HG02642 (cell line): ENCODE measurements around the gene TUFT1.
A peak's percentile ranks its signal among the peaks of the same experiment; 100 is the strongest.
"Not testable (repeated sequence)": the region's sequence is repeated elsewhere in the genome, so short reads cannot be mapped to it uniquely, and the experiment has no call there.

Experiments
- ATAC-seq: cut with Tn5 transposase; IDR thresholded peaks from one replicate; pipeline ENCODE4 v1.9.1; 2021; ENCODE audit warnings: mild to moderate bottlenecking; ENCODE audit not compliant: unreplicated experiment, poor library complexity

TUFT1 gene

DNA sequence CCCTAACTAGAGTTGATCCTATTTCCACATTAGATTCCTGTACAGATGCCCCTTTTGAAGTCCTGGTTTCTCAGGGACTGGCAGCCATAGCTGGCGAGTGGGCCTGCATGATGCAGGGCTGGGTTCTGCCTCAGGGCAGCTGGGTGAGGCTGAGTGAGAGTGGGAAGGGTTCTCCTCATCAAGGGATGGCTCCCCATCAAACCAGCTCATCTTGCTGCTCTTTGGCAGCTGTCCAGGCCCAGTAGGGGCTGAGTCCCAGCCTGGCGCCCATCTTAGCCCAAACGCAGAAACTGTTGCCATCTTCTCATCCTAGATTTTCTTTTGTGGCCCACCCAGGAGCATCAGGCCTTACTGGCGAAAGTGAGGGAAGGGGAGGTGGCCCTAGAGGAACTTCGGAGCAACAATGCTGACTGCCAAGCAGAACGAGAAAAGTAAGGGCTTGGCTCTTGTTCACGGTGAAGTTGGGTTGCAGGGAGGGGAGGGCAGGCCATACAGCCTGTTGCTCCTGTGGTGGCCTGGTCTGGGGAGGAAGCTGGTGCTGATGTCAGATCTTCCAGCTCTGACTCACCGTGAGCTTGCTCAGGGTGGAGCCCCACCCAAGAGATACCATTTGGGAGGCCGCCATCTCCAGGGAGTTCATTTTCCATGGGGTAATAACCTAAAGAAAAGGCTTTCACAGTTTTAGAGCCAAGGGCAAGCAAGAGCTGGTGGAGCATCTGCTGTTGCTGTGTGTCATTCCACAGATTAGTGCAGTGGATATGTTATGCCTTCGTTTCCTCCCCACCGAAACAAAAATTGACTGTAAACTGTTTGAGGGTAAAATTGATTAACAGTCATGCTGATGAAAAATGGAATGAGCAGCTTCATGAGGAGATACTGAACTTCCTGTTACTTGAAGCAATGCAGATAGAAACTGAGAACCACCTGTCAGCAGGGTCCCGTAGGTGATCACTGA, 34.7 kb downstream of the TUFT1 start:
- no peak for ATAC-seq

DNA sequence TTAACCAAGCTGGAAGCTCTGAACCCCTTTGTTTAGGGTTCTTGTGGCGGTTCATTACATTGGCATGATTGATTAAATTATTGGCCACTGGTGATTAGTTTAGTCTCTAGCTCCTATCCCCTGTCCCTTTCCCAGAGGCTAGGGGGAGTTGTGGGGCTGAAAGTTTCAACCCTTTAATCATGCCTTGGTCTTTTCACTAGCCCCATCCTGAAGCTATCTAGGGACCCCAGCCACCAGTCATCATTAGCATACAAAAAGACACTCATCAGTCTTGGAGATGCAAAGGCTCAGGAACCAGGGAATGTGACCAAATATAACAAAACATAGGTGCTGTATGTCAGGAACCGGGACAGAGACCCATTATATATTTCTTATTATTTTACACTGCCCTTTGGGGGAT, 37.1 kb downstream of the TUFT1 start:
- no peak for ATAC-seq

DNA sequence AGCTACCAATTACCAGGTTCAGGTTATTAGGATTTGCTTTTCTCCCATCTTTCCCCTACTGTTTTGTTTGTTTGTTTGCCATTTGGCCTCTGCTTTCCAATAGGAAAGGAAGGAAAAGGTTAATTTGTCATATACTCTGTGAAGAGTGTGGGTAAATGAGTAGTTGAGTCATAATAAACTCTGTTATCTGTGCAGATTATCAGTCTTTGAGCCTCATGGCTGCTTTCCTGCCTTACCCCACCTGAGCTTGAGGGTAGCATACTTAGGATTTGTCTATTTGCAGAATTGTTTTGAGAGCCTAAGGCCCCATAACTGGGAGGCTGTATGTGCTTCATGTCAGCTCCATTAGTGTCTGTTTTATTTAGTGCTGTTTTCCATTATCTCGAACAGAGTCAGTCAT, 38.8 kb downstream of the TUFT1 start:
- no peak for ATAC-seq

DNA sequence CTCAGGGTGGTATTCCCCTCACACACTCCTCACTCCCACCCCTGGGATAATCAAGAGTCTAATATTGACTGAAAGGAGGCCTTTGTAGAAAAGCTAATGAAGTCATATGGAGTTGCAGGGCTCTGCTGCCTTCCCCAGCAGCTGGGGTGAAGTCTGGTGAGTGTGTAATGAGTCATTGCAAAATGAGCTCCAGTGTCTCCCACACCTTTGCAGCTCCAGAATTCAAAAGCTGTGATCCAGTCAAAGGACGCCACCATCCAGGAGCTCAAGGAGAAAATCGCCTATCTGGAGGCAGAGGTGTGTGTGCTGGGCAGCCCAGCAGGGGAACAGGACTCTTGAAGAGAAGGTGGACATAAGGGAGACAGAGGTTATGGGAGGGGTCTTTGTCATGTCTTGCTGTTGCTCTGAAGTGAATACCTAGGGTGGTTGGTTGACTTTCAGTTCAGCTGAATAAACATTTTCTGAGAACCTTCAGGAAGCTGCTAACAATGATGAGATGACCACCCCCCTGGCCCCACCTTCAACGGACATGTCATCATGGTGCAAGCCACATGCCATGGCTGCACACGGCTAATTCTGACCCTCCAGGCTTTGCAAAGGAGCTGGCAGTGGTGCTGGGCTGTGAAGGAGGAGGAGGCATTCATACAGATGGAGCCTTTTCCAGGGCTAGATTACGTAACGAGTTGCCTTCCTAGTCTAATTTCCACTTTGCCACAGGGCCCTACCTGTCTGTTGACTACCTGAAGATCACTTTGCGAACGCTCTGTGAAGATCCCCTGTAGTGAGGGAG, 39.5 kb downstream of the TUFT1 start:
- ATAC-seq, result no peak

DNA sequence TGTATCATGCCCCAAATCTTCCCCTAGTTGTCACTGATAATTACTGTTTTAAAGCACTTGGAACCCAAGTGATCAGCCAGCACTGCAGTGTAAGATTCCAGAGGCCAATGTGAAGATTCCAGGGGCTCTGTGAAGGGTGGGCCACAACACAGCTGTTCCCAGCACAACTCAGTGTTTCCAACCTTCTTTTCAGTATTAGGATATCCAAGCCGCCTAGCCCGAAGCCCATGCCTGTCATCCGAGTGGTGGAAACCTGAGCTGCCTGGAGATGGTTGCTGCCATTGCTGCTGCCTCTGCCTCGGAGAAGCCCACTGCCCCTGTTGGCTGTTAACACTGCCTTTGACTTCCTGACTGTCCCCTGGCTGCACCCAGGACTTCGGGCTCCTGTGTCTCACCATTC, 41.3 kb downstream of the TUFT1 start:
- ATAC-seq, result no peak

DNA sequence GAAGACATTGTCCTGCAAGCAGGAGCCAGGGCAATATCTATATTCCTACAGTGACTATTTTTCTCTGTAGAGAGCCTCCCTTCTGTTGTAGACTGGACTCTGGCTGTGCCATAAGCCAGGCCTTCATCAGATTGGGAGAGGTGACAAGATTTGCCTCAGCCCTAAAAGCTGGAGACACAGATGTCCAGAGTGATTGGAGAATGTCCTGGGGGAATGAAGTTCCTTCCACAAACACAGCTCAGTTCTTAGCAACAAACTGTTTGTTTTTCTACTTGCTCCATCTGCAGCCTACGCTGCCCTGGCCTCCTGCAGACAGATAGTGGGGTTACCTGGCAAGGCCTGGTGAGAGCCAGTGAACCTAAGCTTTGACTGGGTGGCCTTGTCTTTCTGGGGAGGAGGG, 41.8 kb downstream of the TUFT1 start:
- ATAC-seq, result no peak

DNA sequence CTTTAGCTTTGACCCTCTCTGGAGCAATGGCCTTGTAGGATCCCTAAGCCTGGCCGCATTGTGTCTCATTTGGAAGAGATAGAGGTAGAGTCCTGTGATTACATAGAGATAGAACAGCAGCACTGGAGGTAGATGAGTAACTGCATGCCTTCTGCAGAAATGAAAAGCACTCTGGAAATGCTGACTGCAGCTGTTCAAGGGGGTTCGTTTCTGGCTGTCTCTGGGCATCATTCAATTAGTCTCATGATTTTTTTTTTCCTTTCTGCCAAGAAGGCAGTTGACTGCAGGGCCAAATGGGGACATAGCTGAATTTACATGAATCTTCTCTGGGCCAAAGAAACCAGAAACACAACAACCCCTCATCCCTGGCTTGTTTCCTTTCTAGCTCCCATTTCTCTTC, 43.7 kb downstream of the TUFT1 start:
- ATAC-seq, result no peak

DNA sequence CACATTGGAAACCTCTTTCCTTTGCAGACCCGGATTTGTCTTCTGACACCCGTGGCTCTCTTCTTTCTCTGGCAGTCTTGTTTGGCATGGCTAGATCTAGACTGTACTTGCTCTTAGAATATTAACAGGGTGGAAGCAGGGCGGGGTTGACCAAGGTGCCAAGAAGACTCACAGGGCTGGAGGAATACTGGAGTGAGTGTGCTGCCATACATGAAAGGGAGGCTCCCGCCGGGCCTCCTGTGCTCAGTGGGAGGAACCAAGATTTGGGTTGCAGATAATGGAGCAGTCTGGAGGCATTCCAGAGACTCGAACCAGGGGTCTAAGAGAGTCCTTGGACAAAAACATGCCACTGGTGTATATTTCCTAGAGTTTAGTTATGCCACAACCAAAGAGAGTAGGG, 44.2 kb downstream of the TUFT1 start:
- ATAC-seq, result no peak

DNA sequence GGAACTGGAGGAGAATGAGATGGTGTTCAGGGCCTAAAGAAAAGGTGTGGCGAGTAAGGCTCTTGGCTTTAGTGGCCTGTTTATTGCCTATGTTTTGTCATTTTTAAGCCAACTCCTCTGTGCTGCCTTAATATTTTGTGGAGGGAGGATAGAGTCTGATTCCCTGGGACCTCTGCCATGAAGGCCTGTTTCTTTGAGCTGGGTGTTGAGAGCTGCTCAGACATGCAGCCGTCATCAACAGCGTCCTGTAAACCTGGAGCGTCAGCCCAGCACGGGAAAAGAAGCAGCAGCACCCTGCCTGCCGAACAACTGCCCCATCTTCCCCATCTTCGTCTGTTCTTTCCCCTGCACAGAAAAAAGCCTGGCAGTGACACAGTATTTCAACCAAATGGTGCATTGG, 44.7 kb downstream of the TUFT1 start:
- ATAC-seq, result no peak

DNA sequence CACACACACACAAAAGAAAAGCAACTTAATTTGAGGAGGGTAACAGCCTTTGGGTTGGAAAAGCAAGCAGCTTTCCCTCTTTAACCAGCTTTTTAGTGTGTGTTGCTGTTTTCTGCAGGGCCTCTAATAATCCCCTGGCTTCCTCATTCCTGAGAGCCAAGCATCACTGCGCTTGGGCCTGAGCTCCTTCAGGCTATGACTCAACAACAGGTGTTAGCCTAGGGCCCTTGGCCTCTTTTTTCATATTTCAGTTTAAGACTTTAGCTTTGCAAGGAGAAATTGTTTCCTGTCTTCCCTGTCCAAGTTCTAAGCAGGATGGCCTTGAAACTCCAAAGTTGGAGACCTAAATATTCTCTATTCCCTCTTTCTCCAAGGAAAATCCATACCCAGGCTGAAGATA, 45.5 kb downstream of the TUFT1 start:
- ATAC-seq, result no peak

DNA sequence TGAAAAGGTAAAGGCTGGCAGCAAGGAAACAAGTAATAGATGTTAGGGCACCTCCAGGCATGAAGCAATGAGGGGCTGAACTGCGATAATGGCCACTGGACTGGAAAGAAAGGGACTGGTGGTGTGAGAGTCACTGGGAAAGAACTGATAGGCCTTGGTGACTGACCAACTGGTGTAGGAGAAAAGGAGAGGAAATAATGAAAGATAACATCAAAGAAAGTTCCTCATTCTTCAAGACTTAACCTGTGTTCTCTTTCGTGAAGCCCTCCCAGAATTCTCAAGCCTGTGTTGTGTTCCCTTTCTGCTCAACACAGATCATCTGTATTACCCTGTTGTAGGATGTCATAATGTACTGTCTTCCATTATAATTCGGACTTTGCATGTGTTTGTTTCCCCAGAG, 50.9 kb downstream of the TUFT1 start:
- ATAC-seq, result no peak

DNA sequence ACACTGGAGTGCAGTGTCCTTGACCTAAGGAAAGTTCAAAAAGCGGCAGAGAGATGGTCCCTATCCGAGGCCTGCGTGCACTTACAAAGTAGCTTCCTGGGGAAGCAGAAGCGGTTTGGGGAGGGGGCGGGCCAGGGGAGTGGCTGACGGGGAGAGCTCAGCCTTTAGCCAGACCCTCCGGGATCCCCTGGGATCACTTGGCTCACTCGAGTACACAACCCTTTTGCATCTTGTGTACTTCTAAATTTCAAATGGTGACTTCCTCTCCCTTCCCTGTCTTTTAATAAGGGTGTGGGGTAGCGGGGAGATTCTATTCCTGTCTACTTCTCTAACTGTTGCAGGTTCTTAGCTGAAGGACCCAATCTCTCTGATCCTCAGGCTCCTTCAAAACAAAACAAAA, 53.6 kb downstream of the TUFT1 start:
- ATAC-seq, result no peak

DNA sequence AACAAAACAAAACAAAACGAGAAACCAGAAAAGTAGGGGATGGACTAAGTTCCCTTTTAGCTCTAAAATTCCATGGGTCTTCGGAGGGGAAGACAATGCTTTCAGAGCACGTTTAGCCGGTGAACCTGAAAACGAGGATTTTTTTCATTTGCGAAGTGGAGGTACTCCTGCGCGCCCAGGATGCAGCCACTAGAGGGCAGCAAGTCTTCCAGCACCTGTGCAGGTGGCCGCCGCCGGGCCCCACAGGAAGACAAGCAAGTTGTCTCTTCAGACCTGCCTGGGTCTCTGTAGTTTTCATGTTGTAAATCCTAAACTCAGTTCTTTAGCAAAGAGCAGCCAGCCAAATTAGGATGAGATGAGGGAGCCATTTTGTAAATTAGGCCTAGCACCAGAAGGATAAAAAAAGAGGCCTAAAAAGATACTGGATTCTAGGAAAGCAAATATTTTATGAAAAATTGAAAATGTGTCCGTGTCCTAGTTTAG, 54.1 kb downstream of the TUFT1 start:
- peak; percentile 54 for ATAC-seq

DNA sequence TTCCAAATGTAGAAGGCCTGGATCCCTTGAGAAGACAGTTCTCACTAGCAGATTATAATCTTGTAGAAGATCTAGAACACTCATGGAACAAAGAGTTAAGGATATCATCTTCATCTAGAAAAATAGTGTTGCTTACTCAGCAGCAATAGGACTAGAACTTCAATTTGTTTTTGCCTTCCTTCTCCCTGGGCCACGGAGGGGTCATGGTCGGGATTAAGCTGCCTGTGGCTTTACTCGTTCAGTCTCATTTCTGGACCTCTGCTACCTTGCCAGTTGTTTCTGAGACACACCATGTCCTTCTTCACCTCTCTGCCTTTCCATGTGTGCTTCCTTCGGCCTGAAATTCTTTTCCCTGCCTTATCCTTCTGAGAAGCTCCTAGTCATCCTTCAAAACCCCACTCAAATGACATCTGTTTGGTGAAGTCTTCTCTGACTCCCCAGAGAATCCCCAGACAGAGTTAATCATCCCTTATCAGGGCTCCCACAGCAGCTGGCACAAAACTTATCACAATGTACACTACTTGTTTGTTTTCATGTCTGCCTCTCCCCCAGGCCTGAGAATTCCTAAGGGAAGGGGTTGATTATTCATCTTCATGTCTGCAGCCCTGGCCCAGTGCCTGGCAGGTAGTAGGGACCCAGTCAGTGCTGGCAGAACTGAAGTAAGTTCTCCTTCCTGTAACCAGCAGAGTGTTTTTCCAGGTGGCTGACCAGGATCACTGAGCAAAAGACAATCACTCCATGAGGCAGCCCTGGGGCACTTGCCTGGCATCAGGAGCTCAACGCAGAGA, 56.3 kb downstream of the TUFT1 start:
- no peak for ATAC-seq

DNA sequence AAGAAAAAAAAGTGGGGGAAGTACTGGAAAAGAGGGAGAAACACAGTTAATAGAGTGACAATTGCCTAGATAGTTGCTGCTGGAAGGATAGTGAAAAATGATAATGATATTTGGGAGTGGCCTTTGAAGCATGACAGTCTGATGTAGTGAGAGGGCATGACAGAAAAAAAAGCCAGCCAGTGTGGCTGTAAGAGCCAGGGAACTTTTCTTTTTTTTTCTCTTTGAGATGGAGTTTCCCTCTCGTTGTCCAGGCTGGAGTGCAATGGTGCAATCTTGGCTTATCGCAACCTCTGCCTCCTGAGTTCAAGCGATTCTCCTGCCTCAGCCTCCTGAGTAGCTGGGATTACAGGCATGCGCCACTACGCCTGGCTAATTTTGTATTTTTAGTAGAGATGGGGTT, 62.4 kb downstream of the TUFT1 start:
- not testable (repeated sequence) for ATAC-seq

DNA sequence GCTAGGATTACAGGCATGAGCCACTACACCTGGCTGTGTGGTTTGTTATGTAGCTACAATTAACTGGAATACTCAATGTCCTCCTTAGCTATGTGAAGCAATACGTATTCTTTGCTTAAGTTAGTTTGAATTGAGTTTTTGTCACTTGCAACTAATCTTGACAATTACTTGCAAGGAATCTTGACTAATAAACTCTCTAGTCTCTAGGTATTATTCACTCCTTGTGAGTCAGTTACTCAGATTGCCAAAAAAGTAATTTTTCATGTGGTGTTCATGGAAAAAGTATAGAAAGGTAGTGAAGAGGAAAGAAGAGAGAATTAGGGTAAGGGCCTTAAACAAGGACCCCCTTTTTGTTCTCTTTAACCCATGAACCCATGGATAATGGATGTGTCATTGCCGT, 64.2 kb downstream of the TUFT1 start:
- ATAC-seq, result no peak

DNA sequence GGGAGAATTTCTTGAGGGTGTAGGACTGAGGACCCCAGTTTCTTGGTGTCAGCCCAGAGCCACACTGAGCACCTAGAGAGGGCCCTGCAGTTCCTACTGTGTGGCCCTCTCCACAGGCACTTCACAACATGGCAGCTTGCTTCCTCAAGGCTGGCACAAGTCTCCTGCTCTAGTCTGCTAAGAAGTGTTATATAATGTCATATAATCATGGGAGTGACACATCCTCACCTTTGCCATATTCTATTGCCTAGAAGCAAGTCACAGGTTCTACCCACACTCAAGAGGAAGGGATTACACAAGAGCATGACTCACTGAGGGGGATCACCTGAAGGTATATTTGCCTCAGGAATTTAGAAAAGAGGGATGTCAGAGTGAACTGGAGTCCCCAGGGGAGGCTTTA, 66.3 kb downstream of the TUFT1 start:
- ATAC-seq, result no peak

DNA sequence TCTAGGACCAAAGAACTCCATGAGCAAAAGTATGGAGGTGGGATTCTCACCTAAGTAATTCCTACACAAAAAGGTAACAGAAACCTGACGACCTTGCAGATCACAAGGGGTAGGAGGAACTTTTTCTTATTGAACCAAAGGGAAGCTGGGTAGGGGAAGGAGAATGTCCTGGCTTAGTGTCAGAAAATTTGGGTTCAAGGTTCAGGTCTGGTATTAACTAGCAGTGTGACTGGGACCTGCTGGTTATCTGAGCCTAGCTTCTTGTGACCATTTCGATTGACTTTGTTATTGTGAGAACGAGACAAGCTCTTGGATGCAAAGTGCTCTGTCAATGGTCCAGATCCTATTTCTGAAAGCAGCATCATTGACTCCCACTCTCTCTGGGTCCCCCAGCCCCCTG, 66.7 kb downstream of the TUFT1 start:
- ATAC-seq, result no peak

DNA sequence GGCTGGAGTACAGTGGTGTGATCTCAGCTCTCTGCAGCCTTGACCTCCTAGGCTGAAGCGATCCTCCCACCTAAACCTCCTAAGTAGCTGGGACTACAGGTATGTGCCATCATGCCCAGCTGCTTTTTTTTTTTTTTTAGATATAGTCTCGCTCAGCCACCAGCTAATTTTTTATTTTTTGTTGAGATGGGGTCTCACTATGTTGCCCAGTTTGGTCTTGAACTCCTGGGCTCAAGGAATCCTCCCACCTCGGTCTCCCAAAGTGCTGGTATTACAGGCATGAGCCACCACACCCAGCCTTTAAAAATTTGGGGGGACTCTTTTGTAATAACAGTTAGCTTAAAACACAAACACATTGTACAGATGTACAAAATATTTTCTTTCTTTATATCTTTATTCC, 70.0 kb downstream of the TUFT1 start:
- ATAC-seq, result no peak

DNA sequence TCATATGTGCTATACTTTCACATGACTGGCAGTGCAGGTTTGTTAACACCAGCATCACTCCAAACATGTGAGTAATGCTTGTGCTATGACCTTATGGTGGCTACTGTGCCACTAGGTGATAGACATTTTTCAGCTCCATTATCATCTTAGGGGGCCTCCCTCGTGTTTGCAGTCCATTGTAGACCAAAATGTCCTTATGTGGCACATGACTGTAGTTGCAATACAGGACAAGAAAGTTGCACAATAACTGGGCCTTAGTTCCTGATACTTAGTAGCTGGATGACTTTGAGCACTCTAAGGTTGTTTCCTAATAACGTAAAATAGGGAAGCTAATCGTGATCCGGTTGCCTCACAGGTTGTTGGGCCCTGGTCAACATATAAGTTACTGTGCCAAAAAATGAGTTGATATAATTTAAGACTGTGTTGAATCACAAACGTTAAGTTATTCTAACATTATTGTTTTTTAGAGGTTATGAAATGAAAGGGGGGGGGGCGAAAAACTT, 71.2 kb downstream of the TUFT1 start:
- no peak for ATAC-seq
